GM21381 (cell line): ENCODE data around the gene BRSK2.
"Not testable (repeated sequence)": the region's sequence is repeated elsewhere in the genome, so short reads cannot be mapped to it uniquely, and the experiment has no call there.

Source experiments
- ATAC-seq: cut with Tn5 transposase; IDR thresholded peaks from one replicate; pipeline ENCODE4 v1.9.1; 2021; ENCODE audit warnings: mild to moderate bottlenecking, moderate library complexity; ENCODE audit not compliant: unreplicated experiment

Gene BRSK2

DNA sequence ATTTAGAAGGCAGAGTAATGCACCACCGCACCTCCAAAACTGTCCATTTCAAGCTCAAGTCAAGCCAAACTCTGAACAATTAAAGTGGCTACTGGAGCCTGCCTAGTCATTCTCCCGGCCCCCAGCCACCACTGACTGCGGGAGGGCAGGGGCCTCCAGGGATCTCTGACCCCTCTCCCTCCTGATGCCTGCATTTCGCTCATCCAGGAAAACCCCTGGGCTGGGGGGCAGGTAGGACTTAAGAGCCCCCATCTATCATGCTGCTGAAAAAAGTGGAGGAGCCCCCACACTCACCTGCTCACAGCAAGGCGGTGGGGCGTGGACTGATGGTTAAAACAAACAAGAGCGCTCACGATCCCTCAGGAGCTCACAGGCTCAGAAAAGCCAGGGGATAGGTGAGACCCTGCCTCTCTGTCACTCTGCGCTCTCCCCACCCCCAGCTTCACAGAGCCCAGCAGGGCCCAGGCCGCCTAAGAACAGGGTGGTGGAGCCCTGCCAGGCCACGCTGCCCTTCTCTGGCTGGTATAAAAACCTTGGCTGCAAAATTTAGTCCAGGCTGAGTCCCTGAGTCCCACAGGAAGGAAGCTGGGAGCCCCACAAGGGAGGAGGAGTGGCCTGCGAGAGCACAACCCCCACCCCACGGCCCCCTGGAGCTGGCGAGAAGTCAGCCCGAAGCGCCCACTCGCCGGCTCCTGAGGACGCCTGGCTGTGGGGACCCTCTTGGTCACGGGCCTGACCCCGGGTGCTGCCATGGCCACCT, 117.8 kb downstream of the BRSK2 start:
- ATAC-seq = no peak

- ATAC-seq = no peak
These were observed 118.8 kb downstream of the BRSK2 start for GRCh38 chr11:1508491-1508891.

DNA sequence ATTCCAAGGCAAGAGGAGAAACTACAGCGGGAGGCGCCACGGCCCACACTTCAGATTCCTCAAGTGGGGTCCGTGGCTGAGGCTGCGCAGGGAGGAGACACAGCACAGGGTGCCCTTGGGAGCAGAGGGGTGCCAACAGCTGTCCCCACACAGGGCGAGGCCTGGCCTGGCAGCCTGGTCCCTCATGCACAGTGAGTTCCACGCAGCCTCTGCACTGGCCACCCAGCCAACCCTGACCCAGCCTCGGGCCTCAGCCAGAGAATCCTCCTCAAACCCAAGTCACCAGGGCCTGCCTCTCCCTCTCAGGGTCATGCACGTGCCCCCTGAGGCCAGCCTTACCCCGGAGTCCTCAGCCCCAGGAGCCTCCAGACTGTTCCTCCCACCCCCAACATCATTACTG, 119.3 kb downstream of the BRSK2 start:
- ATAC-seq = no peak

DNA sequence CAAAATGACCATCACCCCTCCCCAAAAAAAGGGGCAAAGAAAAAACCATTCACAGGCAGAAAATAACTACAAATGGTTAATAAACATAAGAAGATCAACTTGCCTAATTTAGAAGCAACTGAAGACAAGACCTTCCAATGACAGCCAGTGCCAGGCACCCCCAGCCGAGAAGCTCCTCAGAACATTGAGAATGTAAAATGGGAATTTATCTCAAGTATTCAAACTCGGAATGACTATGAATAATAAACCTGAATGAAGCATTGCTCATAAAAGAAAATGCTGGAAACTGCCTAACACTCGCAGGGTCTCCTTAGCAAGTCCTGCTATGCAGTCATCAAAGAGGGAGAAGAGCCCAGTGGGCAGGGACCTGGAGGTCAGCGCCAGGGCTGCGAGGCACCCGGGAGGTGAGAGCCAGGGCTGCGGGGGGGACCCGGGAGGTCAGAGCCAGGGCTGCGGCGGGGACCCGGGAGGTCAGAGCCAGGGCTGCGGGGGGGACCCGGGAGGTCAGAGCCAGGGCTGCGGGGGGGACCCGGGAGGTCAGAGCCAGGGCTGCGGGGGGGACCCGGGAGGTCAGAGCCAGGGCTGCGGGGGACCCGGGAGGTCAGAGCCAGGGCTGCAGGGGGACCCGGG, 120.0 kb downstream of the BRSK2 start:
- ATAC-seq = no peak

- ATAC-seq = not testable (repeated sequence)
These were observed 120.6 kb downstream of the BRSK2 start for GRCh38 chr11:1510351-1510750.

GRCh38 chr11:1510928-1511327, 121.2 kb downstream of the BRSK2 start:
- no peak for ATAC-seq

- ATAC-seq = no peak
These were observed 122.3 kb downstream of the BRSK2 start for GRCh38 chr11:1511937-1512496.
